GM19043 (cell line): Measurements from ENCODE around the gene IGBP1.
"Not testable (repeated sequence)": the region's sequence is repeated elsewhere in the genome, so short reads cannot be mapped to it uniquely, and the experiment has no call there.

Source experiments
- ATAC-seq: cut with Tn5 transposase; IDR thresholded peaks from one replicate; pipeline ENCODE4 v1.9.1; 2021; ENCODE audit warnings: low read depth; ENCODE audit not compliant: unreplicated experiment

IGBP1 gene

GRCh38 chrX:70166601-70167590 is 33.6 kb downstream of the IGBP1 start:
- ATAC-seq: no peak

- no peak for ATAC-seq
These were observed 35.3 kb downstream of the IGBP1 start for GRCh38 chrX:70168238-70169188.

GRCh38 chrX:70169281-70169680 is 36.0 kb downstream of the IGBP1 start:
- ATAC-seq: no peak

GRCh38 chrX:70171624-70172023 is 38.4 kb downstream of the IGBP1 start:
- no peak for ATAC-seq

GRCh38 chrX:70172221-70172620 is 39.0 kb downstream of the IGBP1 start:
- no peak for ATAC-seq

- no peak for ATAC-seq
These were observed 39.7 kb downstream of the IGBP1 start for GRCh38 chrX:70172964-70173363.

- ATAC-seq: no peak
These were observed 41.5 kb downstream of the IGBP1 start for GRCh38 chrX:70174754-70175153.

- ATAC-seq: no peak
These were observed 42.1 kb downstream of the IGBP1 start for GRCh38 chrX:70175338-70175737.

- ATAC-seq: peak; percentile 72
These were observed 43.8 kb downstream of the IGBP1 start, which contains the start of gene DGAT2L6 for GRCh38 chrX:70176938-70177533. Gene DGAT2L6 (plus strand): TSS chrX:70177483. CDS start chrX:70177583, 100 bp downstream.

- ATAC-seq: no peak
These were observed 49.8 kb downstream of the IGBP1 start for GRCh38 chrX:70183091-70183490.

- no peak for ATAC-seq
These were observed 57.0 kb downstream of the IGBP1 start for GRCh38 chrX:70190225-70190624.

- peak; percentile 68 for ATAC-seq
These were observed 63.9 kb downstream of the IGBP1 start for GRCh38 chrX:70196961-70197720.

GRCh38 chrX:70201732-70202131 is 68.5 kb downstream of the IGBP1 start:
- no peak for ATAC-seq

GRCh38 chrX:70208479-70208878 is 75.2 kb downstream of the IGBP1 start:
- no peak for ATAC-seq

GRCh38 chrX:70209570-70209969 is 76.3 kb downstream of the IGBP1 start:
- ATAC-seq: not testable (repeated sequence)
